Pancreas (tissue), 10 donors: ENCODE measurements around the gene ZFYVE26. TPM values are rescaled to one million over a fixed set of nuclear protein-coding genes. Genes with fewer than 3 reads are reported as not detected.

Source experiments
- ATAC-seq, 4 donors: fragments of 200-7000 bp; cut with Tn5 transposase; one replicate each; pipeline versions ENCODE4 v1.8.0 to v1.9.1; 2020; ENCODE audit warnings: mild to moderate bottlenecking in 4 of 4, moderate library complexity in 4 of 4
- DNase-seq, 6 donors: peaks; one replicate each; pipeline ENCODE4 v3.0.0-alpha.2; 2020
- FAIRE-seq: peaks from 2 replicates; lab custom pipeline; 2012; peaks lifted over from hg19 to GRCh38; lab: Jason Lieb, UNC
- H3K27ac ChIP-seq, 4 donors: fragments of 200-600 bp; sonication (generic); 1 replicate in 3 of 4; 2 replicates in 1 of 4; pipeline versions ENCODE4 v1.5.0 to v1.8.0; 2020
- H3K27me3 ChIP-seq, 4 donors: fragments of 200-600 bp; one replicate each; pipeline ENCODE4 v1.8.0; 2021
- H3K36me3 ChIP-seq, 3 donors: fragments of 200-600 bp; sonication (generic) in 1 of 3; one replicate each; pipeline versions ENCODE4 v1.5.0 to v1.8.0; 2020 to 2021
- H3K4me1 ChIP-seq, 3 donors: fragments of 200-600 bp; one replicate each; pipeline ENCODE4 v1.8.0; 2021
- H3K4me3 ChIP-seq, 4 donors: fragments of 200-600 bp; sonication (generic) in 2 of 4; one replicate each; pipeline versions ENCODE4 v1.5.0 to v1.8.0; 2020 to 2021
- H3K9me3 ChIP-seq, 4 donors: fragments of 200-600 bp; one replicate each; pipeline ENCODE4 v1.8.0; 2021
- whole genome bisulfite sequencing, 2 donors: extraction: QIAGEN DNeasy Blood & Tissue Kit; methylation state at CpG; one replicate each; pipeline ENCODE4 v1.1.7; 2013; 5-methylcytosine and 5-hydroxymethylcytosine counted together
- intact Hi-C, 3 donors: fragments of 100-400 bp; cut with DNase I; formaldehyde crosslinking; loops; one replicate each; pipeline versions ENCODE4 v1.11.1 to v1.14.2; 2022
- polyA plus RNA-seq, 2 donors: library from polyadenylated mRNA; stranded (reverse); fragments of 200-250 nt; gene quantifications; one replicate each; pipeline ENCODE4 v1.2.3, GENCODE V29; 2013
- total RNA-seq, 6 donors: library from RNA; stranded (reverse); fragmentation: NEBNext Ultra II Directional in 4 of 6; extraction: Animal tissue kit (Norgen Biotek cat#: 25700) in 4 of 6; gene quantifications; one replicate each; pipeline versions ENCODE4 v1.2.1 to v1.2.4, GENCODE V29; 2021 to 2023
- TF ChIP-seq, protein P1 (sequence below), 4 donors: fragments of 200-600 bp; sonication (generic) in 3 of 4; IDR thresholded peaks; one replicate each; pipeline versions ENCODE4 v1.5.0 to v1.8.0; 2021; ENCODE audit warnings: antibody characterized with exemption in 4 of 4
- donor health status: healthy with polysubstance abuse.
- donor health status: DM: no; HTN: no; CAD: no; lungs with moderate emphysema.
- donor health status: DM: no; HTN: no; CAD: no.
- donor health status: control.
- donor health status: control.
- donor health status: Bipolar disorder and iron deficiency.
- donor health status: DM: yes; HTN: yes; CAD: no.
- donor health status: DM: no; HTN: no; CAD: no.
- donor health status: DM: no; HTN: no; CAD: no.
- donor health status: DM: yes; HTN: yes; CAD: no.

The ZFYVE26 gene
- total and polyA plus RNA-seq, 8 donors: 5.5 to 16.0 (median 7.9) TPM

GRCh38 chr14:67768219-67768618, 48.2 kb downstream of the ZFYVE26 start:
- FAIRE-seq (no peak), ATAC-seq (peak in 1 of 4 donors; percentile 41)

DNA sequence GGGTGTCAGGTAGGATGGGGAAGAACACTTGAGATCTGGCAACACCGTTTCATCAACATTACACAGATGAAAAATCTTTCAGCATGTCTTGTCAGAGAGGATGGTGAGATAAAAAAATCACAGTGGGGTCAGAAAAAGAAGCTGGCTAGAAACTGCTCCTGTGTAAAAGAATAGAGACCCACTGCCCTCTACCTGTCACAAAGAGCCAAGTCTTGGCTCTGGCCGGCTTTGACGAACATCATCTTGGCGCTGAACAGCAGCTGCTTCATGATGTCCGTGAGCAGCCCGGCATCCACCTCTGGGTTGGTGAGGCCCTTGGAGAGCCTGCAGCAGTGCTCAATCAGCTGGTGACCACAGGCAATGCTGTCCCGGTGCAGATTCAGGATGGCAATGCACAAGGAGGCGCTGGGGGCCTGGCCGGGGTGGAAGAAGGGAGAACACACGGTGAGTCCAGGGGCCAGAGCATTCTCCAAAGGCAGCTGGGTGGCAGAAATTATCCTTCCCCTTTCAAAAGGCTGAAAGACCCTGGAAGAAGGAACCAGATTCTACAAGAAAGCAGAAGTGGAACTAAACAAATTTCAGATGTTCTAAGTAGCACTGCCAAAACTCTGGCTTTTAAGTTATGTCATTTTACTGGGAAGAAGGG, 50.2 kb downstream of the ZFYVE26 start:
- no peaks in the 10 kb centered on the region for H3K9me3 ChIP-seq
- no peak for FAIRE-seq
- H3K4me1 ChIP-seq: no peaks in the 10 kb centered on the region
- DNase-seq: peak in 1 of 6 donors; percentile 21
- H3K4me3 ChIP-seq: no peak overlapping the region
- H3K27me3 ChIP-seq: no peaks in the 10 kb centered on the region
- ATAC-seq: peak; percentile 46 to 66 (median 59)
- TF ChIP-seq, protein P1, sequence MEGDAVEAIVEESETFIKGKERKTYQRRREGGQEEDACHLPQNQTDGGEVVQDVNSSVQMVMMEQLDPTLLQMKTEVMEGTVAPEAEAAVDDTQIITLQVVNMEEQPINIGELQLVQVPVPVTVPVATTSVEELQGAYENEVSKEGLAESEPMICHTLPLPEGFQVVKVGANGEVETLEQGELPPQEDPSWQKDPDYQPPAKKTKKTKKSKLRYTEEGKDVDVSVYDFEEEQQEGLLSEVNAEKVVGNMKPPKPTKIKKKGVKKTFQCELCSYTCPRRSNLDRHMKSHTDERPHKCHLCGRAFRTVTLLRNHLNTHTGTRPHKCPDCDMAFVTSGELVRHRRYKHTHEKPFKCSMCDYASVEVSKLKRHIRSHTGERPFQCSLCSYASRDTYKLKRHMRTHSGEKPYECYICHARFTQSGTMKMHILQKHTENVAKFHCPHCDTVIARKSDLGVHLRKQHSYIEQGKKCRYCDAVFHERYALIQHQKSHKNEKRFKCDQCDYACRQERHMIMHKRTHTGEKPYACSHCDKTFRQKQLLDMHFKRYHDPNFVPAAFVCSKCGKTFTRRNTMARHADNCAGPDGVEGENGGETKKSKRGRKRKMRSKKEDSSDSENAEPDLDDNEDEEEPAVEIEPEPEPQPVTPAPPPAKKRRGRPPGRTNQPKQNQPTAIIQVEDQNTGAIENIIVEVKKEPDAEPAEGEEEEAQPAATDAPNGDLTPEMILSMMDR (IDR thresholded peaks at IDR 0.05): peak in 1 of 4 donors; percentile 8
- 78 to 81% methylated on average over 10 of the region's 10 CpGs for WGBS, 2 donors
- intact Hi-C loops: no loop called here
- H3K36me3 ChIP-seq: peaks cover 0 to 27% (median 5%) of the 10 kb centered on the region in 3 donors
- peak overlapping the region in 2 of 4 donors; percentile 51 to 63 for H3K27ac ChIP-seq

More at GRCh38 chr14:67768219-67768618, 48.2 kb downstream of the ZFYVE26 start:
- WGBS, 2 donors: 40 to 41% methylated on average over 2 of the region's 2 CpGs
- intact Hi-C loops: no loop called here
- Histone ChIP-seq H3K27ac (no peak overlapping the region), H3K27me3 (no peaks in the 10 kb centered on the region), H3K36me3 (peaks cover 0 to 47% (median 6%) of the 10 kb centered on the region in 3 donors), H3K4me3 (no peak overlapping the region), H3K4me1 (no peaks in the 10 kb centered on the region), H3K9me3 (no peaks in the 10 kb centered on the region)
- no peak for DNase-seq
- TF ChIP-seq, protein P1 (IDR thresholded peaks at IDR 0.05): no peak

DNA sequence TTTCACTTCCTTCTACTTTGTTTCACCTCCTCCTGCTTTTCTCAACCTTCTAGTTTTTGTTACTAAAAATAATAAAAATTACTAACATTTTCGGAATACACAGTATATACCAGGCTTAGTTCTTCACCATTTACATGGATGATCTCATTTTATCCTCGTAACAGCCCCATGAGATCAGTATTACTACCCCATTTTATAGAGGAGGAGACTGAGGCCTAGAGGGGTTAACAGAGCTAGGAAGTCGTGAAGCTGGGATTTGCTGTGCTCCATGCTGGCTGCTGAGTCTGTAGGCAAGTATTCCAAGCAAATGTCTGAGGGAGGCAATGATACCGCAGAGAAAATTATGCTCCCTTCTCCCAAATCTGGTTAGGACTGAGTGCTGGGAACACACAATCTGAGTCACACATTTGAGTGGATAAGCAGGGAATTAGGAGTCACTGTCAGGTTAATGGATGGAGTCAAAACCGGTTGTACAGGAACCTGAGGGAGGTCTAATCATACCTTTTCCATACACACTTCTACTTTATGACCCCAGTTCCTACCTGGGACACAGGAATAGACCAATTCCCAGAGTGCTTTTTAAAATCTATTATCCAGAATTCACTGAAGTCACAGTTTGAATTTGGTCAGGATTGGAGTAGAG, 51.1 kb downstream of the ZFYVE26 start:
- no peaks in the 10 kb centered on the region for H3K27me3 ChIP-seq
- 75 to 79% methylated on average over 5 of the region's 5 CpGs for WGBS, 2 donors
- H3K4me1 ChIP-seq: no peaks in the 10 kb centered on the region
- DNase-seq (no peak), ATAC-seq (peak; percentile 48 to 77 (median 67)), FAIRE-seq (no peak)
- no peak overlapping the region for H3K4me3 ChIP-seq
- TF ChIP-seq, protein P1 (IDR thresholded peaks at IDR 0.05): no peak
- H3K27ac ChIP-seq: peak overlapping the region in 2 of 4 donors; percentile 51 to 63
- H3K36me3 ChIP-seq: peaks cover 0 to 27% (median 3%) of the 10 kb centered on the region in 3 donors
- intact Hi-C loops: no loop called here
- H3K9me3 ChIP-seq: no peaks in the 10 kb centered on the region

- TF ChIP-seq, protein P1 (IDR thresholded peaks at IDR 0.05): no peak
- Histone ChIP-seq H3K9me3 (no peaks in the 10 kb centered on the region), H3K4me1 (no peaks in the 10 kb centered on the region), H3K27me3 (no peaks in the 10 kb centered on the region), H3K36me3 (peaks cover 0 to 24% (median 3%) of the 10 kb centered on the region in 3 donors), H3K27ac (peak overlapping the region in 1 of 4 donors; percentile 63), H3K4me3 (no peak overlapping the region)
- ATAC-seq: no peak
- no peak for FAIRE-seq
- intact Hi-C loops: no loop called here
- no peak for DNase-seq
- WGBS, 2 donors: 92 to 97% methylated on average over 4 of the region's 4 CpGs
Measured at GRCh38 chr14:67764496-67764895, 51.9 kb downstream of the ZFYVE26 start.
